Measurements from ENCODE around the gene ELP4.

- TF ChIP-seq CTCF (IDR thresholded peaks at IDR 0.05): no peak
- TF ChIP-seq POLR2A (IDR thresholded peaks at IDR 0.05): no peak
Measured at GRCh38 chr11:31478223-31478590, 31.4 kb upstream of the ELP4 start.
